LHCN-M2 (cell line): Measurements from ENCODE around the gene FAM229A. TPM values are rescaled to one million over a fixed set of nuclear protein-coding genes. Genes with fewer than 3 reads are reported as not detected.

ENCODE experiments used
- DNase-seq: peaks from one replicate; pipeline ENCODE4 v3.0.0-alpha.2; 2012; ENCODE audit warnings: low read depth
- total RNA-seq: library from RNA; depleted of rRNA; stranded (reverse); fragments of >200 nt; gene quantifications from 2 replicates; pipeline ENCODE4 v1.2.3, GENCODE V29; 2014; rRNA removed

FAM229A gene
- total RNA-seq, 1 experiment from 2014 or later = 2.0 TPM

GRCh38 chr1:32331549-32331948 lies 30.7 kb downstream of the FAM229A start:
- no peak for DNase-seq

- DNase-seq = no peak
Measured at GRCh38 chr1:32330558-32331151, 31.6 kb downstream of the FAM229A start.

- no peak for DNase-seq
Measured at GRCh38 chr1:32329931-32330466, 32.3 kb downstream of the FAM229A start.

- DNase-seq = no peak
Measured at GRCh38 chr1:32327204-32327603, 35.1 kb downstream of the FAM229A start.

- DNase-seq = no peak
Measured at GRCh38 chr1:32321712-32322291, 40.5 kb downstream of the FAM229A start.

- no peak for DNase-seq
Measured at GRCh38 chr1:32318127-32318869, 44.0 kb downstream of the FAM229A start.

- DNase-seq = no peak
Measured at GRCh38 chr1:32316903-32317277, 45.4 kb downstream of the FAM229A start.

GRCh38 chr1:32311709-32312393 lies 50.4 kb downstream of the FAM229A start:
- DNase-seq = no peak

Other genes starting within 250 kb of the FAM229A start
- 79.6 and 81.6 TPM in 2 replicates for gene TXLNA, start 182.8 kb downstream of the FAM229A start, total RNA-seq
- 9.1 and 10.8 TPM in 2 replicates for gene CCDC28B, start 161.9 kb downstream of the FAM229A start, total RNA-seq
- gene IQCC, start 156.8 kb downstream of the FAM229A start, total RNA-seq = 2.3 and 4.0 TPM in 2 replicates
- gene DCDC2B, start 153.4 kb downstream of the FAM229A start, total RNA-seq = not detected in 2 replicates
- gene TMEM234, start 140.1 kb downstream of the FAM229A start, total RNA-seq = 14.4 and 16.6 TPM in 2 replicates
- gene EIF3I, start 140.1 kb downstream of the FAM229A start, total RNA-seq = 296 and 327 TPM in 2 replicates
- gene FAM167B, start 115.3 kb downstream of the FAM229A start, total RNA-seq = 0.23 TPM in 1 of 2 replicates, not detected in the other
- gene LCK, start 111.2 kb downstream of the FAM229A start, total RNA-seq = not detected in 2 replicates
- gene HDAC1, start 70.4 kb downstream of the FAM229A start, total RNA-seq = 53.0 and 54.4 TPM in 2 replicates
- gene MARCKSL1, start 26.3 kb downstream of the FAM229A start, total RNA-seq = 94.7 and 107 TPM in 2 replicates
- 0.40 TPM in 1 of 2 replicates, not detected in the other for gene TSSK3, start 54 bp upstream of the FAM229A start, total RNA-seq
- 55.4 and 58.0 TPM in 2 replicates for gene BSDC1, start 32.0 kb upstream of the FAM229A start, total RNA-seq
- not detected in 2 replicates for gene ZBTB8B, start 102.6 kb upstream of the FAM229A start, total RNA-seq
- gene ZBTB8A, start 176.9 kb upstream of the FAM229A start, total RNA-seq = 5.2 and 5.7 TPM in 2 replicates